ENCODE data around the gene PRDM16.

DNA sequence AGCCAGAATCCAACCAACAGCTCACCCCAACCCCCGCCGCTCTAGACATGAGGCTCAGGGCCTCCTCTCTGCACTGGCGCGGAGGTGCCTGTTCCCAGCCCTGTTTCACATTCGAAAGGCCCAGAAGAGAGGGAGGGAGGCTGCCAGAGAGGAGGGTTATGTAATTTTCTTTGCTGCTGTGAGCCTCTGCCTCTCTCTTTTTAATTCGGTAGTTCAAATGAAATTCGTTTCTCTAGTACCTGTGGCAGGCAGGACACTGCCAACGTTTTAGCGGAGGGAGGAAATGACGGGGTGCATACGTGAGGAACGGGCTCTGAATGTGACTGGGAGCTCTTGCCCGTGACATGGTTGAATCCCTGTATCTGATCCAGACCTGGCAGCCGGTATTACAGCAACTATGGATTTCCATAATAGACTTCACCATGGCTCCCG lies 9.4 kb downstream of the PRDM16 start:
- no peak for TF ChIP-seq POLR2A (IDR thresholded peaks at IDR 0.05; ENCODE audit: low read length)
- no peak for TF ChIP-seq GATA1 (IDR thresholded peaks at IDR 0.05; ENCODE audit: low read depth, low read length)

Measured in erythroblast (primary cell).